T-helper 1 cell treated with Interleukin-12 subunit alpha and Interleukin-12 subunit beta and Interleukin-4 antibody, amounts not matched to agents 30 ng/mL and 1 ng/mL, for 36 hours (primary cell): ENCODE results near the gene ZMIZ2. TPM values are rescaled to one million over a fixed set of nuclear protein-coding genes. Genes with fewer than 3 reads are reported as not detected.

Experiments
- intact Hi-C: fragments of 100-400 bp; cut with micrococcal nuclease; formaldehyde crosslinking; loops from one replicate; pipeline ENCODE4 v1.15.1; 2024
- total RNA-seq: library from RNA; stranded (reverse); gene quantifications from 2 replicates; pipeline ENCODE4 v1.2.3, GENCODE V29; 2022

ZMIZ2 gene
- total RNA-seq, 1 donor from 2014 or later: 230 TPM

DNA sequence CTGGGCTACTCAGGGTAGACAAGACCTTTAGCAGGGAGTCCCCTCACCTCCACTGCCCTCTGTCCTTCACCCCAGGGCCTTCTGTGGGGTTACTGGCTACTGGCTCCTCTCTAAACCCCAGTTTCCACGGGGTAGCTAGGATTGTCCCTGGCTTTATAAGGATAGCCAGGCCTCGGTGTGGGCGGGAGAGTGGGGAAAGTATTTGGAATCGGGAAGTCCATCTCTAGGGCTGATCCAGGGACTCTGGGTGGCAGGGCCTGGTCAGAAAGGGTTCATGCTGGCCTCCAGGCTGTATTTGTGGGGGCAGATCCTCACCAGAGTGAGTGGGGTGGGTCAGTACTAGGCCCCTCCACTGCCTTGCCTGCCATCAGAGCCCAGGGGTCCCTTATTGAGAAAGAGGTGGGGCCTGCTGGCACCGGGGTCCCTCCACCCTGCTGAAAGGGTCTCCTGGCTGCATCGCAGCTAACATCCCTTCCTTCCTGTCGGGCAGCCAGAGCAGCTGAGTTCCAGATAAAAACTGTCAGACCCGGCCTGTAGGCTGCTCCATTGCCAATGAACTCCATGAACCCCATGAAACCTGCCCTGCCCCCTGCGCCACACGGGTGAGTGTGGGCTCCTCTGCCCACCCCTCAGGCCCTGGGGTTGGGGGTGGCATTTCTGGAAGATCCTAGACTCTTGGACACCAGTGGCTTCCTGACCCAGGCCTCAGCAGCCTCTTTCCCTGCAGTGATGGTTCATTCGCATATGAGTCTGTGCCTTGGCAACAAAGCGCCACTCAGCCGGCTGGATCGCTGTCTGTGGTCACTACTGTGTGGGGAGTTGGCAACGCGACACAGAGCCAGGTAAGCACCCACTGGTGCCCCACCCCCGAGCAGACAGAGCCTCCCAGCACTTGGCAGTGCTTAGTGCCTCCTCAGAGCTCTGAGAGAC lies 7.3 kb downstream of the ZMIZ2 start:
- intact Hi-C loops: no loop called here

DNA sequence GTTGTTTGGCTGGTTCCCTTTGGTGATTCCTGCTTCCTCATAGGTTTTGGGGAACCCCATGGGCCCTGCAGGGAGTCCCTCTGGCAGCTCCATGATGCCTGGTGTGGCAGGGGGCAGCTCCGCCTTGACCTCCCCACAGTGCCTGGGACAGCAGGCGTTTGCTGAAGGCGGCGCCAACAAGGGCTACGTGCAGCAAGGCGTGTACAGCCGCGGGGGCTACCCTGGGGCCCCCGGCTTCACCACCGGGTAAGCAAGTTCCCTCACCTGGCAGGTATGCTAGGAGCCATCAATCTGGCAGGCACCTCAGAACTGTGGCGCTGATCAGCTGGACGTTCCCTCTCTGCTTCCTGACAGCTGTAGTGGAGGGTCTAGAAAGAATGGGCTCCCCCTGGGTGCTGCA lies 8.3 kb downstream of the ZMIZ2 start:
- intact Hi-C loops: no loop called here

DNA sequence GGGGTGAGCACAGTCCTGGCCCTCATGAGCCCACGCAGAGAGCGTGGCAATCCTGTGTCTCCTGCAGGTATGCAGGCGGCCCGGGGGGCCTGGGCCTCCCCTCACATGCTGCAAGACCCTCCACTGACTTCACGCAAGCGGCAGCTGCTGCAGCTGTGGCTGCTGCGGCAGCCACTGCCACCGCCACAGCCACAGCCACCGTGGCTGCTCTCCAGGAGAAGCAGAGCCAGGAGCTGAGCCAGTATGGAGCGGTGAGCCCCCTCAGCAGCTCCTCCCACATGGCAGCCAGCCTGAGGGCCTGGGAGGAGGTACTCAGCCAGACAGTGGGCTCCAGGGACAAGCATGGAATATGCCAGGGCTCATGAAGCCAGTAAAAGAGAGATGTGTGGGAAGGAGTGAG lies 8.7 kb downstream of the ZMIZ2 start:
- intact Hi-C loops: no loop called here

DNA sequence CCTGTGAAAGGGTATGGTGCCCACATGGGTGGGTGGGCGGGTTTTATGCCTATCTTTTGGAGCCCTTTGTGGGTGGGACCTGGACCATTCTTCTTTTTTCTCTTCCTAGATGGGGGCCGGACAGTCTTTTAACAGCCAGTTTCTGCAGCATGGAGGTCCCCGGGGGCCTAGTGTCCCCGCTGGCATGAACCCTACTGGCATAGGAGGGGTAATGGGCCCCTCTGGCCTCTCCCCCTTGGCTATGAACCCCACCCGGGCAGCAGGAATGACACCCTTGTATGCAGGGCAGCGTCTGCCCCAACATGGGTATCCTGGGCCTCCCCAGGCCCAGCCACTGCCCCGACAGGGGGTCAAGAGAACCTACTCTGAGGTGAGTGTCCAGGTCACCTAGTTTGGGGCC lies 9.1 kb downstream of the ZMIZ2 start:
- intact Hi-C loops: no loop called here

DNA sequence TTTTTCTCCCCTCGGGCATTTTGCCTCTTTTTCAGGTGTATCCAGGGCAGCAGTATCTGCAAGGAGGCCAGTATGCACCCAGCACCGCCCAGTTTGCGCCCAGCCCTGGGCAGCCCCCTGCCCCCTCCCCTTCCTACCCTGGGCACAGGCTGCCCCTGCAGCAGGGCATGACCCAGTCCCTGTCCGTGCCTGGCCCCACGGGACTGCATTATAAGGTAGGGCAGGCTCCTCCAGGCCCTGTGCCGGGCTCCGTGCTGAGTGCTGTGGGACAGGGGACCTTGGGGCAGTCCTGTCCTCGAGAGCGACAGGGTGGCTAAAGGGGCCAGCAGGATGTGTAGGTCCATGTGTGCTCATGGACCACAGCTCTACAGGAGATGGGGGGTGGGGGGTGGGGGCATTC lies 10.6 kb downstream of the ZMIZ2 start:
- intact Hi-C loops: no loop called here

DNA sequence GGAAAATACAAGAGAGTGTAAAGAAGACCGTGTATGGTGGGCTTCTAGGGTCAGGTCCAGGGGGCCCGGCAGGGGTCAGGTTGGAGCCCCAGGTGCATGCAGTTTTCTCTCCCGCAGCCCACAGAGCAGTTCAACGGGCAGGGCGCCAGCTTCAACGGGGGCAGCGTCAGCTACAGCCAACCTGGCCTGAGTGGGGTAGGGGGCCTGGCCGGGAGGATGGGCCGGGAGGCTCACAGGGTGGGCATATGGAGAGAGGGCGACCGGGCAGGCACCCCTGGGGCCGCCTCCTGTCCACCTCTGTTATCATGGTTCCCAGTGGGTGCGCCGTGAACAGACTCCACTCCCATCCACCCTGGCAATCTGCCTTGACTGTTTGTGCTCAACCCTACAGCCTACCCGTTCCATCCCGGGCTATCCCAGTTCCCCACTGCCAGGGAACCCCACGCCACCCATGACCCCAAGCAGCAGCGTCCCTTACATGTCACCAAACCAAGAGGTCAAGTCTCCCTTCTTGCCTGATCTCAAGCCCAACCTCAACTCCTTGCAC lies 11.5 kb downstream of the ZMIZ2 start:
- intact Hi-C loops: no loop called here

DNA sequence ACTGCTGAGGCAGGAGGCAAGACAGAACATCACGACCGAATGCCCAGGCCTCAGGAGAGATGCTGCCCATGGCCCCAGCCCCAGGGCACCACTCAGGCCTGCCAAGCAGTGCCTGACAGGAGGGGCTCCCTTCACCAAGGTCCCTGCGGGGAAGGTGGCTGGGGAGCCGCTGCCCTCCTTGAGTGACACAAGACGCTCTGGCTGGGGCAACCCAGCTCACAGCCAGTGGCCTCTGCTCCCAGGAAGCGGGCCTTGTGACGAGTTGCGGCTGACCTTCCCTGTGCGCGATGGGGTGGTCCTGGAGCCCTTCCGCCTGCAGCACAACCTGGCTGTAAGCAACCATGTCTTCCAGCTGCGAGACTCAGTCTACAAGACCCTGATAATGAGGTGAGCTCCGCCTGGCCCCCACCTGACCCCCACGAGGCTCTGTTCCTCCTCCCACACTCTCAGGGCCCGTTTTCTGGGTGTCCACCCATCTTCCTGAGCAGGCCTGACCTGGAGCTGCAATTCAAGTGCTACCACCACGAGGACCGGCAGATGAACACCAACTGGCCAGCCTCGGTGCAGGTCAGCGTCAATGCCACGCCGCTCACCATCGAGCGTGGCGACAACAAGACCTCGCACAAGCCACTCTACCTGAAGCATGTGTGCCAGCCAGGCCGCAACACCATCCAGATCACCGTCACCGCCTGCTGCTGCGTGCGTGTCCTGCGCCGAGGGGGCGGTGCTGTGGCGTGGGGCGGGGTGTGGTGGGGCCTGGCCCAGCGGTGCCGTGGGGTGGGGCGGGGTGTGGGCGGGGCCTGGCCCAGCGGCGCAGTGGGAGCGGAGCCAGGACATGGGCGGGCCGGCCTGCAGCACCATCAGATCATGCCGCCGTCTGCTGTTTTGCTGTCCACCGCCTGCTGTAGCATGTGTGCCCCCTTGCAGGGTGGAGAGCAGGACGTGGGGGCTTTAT lies 12.8 kb downstream of the ZMIZ2 start:
- intact Hi-C loops: no loop called here

DNA sequence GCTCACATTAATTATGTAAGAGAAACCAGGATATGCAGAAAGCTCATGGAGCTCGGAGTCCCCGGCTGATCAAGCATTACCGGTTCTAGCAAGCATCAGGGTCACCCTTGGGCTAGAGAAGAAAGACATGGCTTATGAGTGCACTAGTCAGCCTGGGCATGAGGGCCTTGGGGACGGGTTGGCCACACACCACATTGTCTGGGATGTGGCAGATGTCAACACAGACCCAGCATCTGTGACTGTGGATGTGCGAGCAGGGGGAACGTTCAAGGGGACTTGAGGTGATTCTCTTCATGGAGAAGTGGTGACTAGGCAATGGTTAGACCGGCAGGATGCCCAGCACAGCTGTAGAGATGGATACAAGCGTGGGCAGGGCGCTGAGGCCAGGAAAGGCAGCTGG lies 13.7 kb downstream of the ZMIZ2 start:
- intact Hi-C loops: no loop called here

DNA sequence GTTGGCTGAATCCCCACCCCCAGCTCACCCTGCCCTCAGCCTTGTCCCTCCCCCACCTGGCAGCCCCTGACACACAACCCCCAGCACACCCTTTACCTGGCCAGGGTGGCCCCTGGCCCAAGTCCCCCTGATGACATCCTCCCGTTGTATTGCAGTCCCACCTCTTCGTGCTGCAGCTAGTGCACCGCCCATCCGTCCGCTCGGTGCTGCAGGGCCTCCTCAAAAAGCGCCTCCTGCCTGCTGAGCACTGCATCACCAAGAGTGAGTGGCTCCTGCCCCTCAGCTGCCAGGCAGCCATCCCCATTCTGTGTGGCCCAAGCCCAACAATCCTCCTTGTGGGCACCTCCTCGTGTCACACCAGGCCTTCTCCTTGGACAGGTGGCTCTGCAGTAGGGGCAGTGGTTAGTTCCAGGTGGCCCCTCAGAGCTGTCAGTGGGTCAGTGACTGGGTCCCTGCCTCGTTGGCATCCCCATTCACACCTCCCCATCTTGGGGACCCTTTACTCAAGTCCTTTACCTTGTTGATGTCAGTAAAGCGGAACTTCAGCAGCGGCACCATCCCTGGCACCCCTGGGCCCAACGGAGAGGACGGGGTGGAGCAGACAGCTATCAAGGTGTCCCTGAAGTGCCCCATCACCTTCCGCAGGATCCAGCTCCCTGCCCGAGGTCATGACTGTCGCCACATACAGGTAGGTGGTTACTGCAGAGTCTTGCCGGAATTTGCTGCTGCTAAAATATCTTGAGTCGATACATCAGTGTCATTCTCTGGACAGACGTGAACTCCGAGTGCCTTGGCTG lies 14.3 kb downstream of the ZMIZ2 start:
- intact Hi-C loops: no loop called here

DNA sequence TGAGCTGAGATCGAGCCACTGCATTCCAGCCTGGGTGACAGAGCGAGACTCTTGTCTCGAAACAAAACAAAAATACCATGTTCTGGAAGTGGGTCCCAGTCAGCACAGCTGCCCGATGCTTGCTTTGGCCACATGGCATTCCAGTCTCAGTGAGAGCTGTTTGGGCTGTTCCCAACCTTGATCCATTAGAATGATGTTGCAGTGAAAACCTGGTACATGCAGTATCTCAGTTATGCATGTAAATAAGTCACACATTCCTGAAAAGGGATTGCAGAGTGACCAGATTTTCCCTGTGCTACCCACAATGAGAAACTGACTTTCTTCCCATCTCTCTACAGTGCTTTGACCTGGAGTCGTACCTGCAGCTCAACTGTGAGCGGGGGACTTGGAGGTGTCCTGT lies 15.4 kb downstream of the ZMIZ2 start:
- intact Hi-C loops: no loop called here

DNA sequence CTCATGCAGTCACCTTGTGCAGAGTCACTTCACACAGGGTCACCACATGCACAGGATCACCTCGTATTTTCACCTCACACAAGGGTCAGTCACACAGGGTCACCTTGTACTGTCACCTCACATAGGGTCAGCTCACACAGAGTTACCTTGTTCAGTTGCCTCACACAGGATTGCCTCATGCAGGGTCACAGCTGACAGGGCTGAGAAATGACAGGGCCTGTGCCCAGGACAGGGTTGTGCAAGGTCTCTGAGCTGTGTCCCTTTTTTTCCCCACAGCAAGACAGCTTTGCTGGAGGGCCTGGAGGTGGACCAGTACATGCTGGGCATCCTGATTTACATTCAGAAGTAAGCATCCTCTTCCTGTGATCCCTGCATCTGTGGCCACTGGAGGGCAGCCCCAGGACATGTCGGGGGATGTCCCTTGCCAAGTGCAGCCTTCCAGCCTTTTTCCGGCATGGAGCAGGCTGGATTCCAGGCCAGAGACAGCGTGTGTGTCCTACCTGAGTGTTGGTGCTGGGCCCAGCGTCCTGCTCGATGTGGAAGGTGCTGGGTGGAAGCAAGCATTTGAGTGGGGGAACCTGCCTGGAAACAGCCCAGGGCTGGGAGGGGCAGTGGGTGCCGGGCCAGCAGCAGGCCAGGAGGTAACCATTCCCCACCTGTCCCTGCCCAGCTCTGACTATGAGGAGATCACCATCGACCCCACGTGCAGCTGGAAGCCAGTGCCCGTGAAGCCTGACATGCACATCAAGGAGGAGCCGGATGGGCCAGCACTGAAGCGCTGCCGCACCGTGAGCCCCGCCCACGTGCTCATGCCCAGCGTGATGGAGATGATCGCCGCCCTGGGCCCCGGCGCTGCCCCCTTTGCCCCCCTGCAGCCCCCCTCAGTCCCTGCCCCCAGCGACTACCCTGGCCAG lies 16.3 kb downstream of the ZMIZ2 start:
- intact Hi-C loops: no loop called here

DNA sequence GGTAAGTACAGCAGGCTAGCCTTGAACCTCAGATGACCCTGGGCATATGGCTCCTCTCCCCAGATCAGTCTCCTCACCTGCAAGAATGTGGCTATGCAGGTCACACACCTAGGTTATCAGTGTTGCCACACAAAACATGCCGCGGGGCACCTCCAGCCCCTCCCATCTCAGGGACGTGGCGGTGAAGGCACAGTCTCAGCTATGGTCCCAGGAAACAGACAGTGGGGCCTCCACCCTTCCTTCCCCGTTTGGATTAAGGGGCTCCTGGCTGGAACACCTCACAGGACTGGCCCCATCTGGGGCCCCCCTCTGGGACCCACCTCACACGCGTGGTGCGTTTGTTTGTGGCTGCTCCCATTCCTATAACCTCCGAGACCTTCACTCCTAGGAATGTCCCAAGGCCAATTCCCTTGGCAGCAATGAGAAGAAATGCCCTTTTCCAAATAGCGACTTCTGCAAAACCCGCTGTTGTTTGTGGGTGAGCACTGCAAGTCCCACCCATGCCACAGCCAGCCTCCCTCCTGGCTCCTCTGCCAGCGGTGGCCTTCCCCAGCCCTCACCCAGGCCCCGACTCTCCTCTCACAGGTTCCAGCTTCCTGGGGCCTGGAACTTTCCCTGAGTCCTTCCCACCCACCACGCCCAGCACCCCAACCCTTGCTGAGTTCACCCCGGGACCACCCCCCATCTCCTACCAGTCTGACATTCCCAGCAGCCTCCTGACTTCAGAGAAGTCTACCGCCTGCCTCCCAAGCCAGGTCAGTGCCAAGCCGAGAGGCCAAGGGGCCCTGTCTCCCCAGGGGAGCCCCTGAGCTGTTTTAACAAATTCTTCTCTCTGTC lies 17.1 kb downstream of the ZMIZ2 start:
- intact Hi-C loops: no loop called here

DNA sequence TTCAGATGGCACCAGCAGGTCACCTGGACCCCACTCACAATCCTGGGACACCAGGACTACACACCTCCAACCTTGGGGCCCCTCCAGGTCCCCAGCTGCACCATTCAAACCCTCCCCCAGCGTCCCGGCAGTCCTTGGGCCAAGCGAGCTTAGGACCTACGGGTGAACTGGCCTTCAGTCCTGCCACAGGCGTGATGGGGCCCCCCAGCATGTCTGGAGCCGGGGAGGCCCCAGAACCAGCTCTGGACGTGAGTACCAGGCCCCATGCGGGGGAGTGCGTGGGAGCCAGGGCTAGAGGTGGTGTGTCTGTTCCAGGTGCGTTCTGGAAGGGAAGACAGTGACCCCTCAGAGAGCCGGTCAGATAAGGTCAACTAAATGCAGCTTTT lies 17.8 kb downstream of the ZMIZ2 start:
- intact Hi-C loops: no loop called here

DNA sequence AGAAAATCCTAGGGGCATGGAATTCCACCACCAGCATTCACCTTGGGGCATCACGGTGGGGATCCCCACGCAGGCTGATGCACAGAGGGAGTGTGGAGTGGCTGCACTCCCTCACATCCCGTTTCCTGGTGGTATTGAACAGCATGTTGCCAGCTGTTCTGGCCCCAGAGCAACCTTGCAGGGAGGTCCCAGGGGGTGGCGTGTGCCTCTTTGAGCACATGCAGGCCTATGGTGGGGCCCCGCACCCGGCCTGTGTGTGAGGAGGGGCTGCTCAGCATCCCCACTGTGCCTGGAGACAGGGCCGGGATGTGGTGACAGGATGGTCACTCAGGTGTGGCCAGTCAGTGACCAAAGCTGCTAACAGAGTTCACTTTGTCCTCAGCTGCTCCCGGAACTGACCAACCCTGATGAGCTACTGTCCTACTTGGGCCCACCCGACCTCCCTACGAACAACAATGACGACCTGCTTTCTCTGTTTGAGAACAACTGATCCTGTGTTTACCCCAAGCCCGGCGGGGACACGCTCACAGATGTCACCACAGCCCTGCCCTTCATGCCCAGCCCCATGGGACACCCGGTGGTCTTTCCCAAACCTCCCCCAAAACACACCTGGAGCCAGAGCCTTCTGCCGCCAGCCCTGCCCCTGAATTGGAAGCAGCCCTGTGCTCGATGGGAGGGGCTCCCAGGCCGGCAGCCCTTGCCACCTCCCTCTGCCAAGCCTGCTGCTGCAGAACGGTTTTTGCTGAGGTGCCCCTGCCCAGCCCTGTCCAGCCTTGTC lies 18.7 kb downstream of the ZMIZ2 start:
- intact Hi-C loops: no loop called here

DNA sequence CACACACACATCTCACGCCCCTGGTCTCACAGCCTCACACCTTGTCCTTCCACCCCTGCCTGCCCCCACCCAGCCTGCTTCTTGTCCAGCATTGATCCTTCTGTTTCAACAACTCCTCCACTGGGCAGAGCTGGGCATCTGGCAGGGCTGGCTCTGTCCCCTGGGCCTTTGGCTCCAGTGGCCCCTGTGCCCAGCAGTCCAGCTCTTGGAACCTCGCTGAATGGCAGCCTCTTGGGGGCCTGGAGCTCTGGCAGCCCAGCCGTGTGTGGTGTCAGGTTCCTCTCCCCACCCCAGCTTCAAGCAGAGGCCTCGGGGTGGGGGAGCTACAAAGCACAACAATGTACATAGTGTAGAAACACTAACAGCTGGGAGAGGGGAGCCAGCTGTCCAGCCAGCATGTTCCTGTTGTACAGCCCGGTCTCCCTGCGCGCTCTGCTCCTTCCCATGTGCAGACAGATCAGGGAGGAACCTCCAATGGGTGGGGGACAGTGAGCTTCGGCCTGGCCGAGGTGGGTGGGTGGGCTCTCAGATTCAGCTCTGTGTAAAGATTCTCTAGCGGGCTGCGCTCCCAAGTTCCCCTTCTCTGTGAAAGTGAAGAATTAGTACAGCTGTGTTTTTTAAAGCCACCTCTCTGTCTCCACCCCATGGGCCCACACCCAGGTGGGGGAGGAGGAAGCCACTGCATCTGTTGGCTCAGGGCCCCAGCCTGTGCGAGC lies 19.4 kb downstream of the ZMIZ2 start:
- intact Hi-C loops: no loop called here

DNA sequence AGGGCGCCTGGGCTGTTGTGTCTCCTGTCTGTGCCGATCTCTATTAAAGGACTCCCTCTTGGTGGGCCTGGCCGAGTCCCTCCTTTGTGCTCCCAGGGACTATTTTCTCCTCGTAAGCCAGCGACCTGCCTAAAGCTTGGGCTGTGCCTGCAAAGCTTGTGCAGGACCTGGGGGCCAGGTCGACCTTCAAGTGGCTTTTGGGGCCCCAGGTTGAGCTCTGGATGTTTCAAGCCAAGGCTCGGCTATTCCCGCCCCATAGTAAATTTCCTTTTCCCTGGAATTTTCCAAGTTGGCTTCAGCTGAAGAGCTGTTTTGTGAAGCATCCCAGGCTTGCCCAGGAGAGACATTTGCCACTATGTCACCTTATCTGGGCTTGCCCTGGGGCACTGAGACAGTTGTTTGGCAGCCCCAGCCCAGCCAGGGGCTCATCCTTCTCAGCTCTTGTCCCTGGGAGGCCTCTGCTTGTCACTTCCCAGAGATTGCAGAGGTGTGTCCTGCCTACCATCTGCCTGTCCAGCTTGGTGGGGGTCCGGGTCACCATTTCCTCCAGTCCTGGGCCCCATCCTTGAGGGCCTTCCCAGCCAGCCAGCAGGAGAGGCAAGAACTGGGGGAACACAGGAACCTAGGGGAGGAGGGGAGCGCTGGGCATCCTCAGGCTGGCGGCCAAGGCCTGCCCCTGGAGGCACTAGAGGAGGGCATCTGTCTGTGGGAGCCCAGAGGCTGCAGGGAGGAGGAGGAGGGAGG lies 20.2 kb downstream of the ZMIZ2 start:
- intact Hi-C loops: no loop called here

DNA sequence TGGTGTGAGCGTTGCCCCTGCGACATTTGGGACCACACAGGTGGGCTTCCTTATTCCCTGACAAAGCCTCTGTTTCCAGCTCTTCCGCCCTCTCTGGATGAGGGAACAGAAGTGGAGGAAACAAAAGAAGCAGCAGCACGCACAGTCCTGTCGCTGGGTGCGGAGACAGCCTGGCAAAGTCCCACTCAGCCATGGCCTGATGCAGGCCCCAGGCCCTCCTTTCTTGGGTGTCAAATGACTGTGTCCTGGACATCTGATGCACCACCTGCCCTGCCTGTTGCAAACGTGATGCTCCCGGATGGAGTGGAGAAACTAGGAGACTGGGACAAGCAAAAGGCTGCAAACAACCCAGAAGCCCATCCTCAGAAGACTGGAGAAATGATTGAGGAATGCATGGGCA lies 20.7 kb downstream of the ZMIZ2 start:
- intact Hi-C loops: no loop called here
